NCI-H1436 (cell line): ENCODE measurements around the gene MPZ.
"Not testable (repeated sequence)": the region's sequence is repeated elsewhere in the genome, so short reads cannot be mapped to it uniquely, and the experiment has no call there.

Experiments
- DNase-seq: peaks from one replicate; lab custom pipeline; 2025; lab: John Stamatoyannopoulos, UW

MPZ gene

GRCh38 chr1:161300478-161300877, 9.3 kb downstream of the MPZ start:
- no peak for DNase-seq

GRCh38 chr1:161299347-161299746, 10.4 kb downstream of the MPZ start:
- DNase-seq: no peak

- no peak for DNase-seq
These were observed 11.7 kb downstream of the MPZ start for GRCh38 chr1:161298116-161298515.

GRCh38 chr1:161297415-161297814, 12.4 kb downstream of the MPZ start:
- no peak for DNase-seq

GRCh38 chr1:161290779-161291178, 19.0 kb downstream of the MPZ start:
- DNase-seq: no peak

GRCh38 chr1:161287482-161288054, 22.2 kb downstream of the MPZ start:
- no peak for DNase-seq

GRCh38 chr1:161285521-161285920, 24.2 kb downstream of the MPZ start:
- DNase-seq: no peak

- DNase-seq: no peak
These were observed 24.7 kb downstream of the MPZ start for GRCh38 chr1:161285113-161285512.

GRCh38 chr1:161282991-161283390, 26.8 kb downstream of the MPZ start:
- DNase-seq: no peak

GRCh38 chr1:161274874-161275273, 34.9 kb downstream of the MPZ start:
- DNase-seq: no peak

GRCh38 chr1:161273402-161273801, 36.4 kb downstream of the MPZ start:
- no peak for DNase-seq

GRCh38 chr1:161267321-161267720, 42.4 kb downstream of the MPZ start:
- DNase-seq: no peak

GRCh38 chr1:161266836-161267235, 42.9 kb downstream of the MPZ start:
- DNase-seq: no peak

GRCh38 chr1:161266202-161266601, 43.6 kb downstream of the MPZ start:
- DNase-seq: no peak

- no peak for DNase-seq
These were observed 44.5 kb downstream of the MPZ start for GRCh38 chr1:161265305-161265704.

- DNase-seq: no peak
These were observed 48.2 kb downstream of the MPZ start for GRCh38 chr1:161261261-161262235.

GRCh38 chr1:161260376-161261260, 49.1 kb downstream of the MPZ start:
- peak; percentile 49 for DNase-seq

GRCh38 chr1:161259765-161260164, 50.0 kb downstream of the MPZ start:
- DNase-seq: no peak

- DNase-seq: no peak
These were observed 50.4 kb downstream of the MPZ start for GRCh38 chr1:161259345-161259702.

GRCh38 chr1:161258439-161259344, 51.1 kb downstream of the MPZ start, which contains the start of gene PCP4L1:
TSS of gene PCP4L1 (plus strand) at chr1:161258745. CDS start at chr1:161258975, 230 bp downstream.
- peak; percentile 71 for DNase-seq

GRCh38 chr1:161257109-161257508, 52.7 kb downstream of the MPZ start:
- DNase-seq: not testable (repeated sequence)
